SH-SY5Y (cell line): Measurements from ENCODE around the gene TRDN.

ENCODE experiments used
- GATA2 ChIP-seq: IDR thresholded peaks from 2 replicates; pipeline ENCODE4 v1.6.1; 2011; ENCODE audit warnings: mild to moderate bottlenecking, low read depth, low read length
- GATA3 ChIP-seq: IDR thresholded peaks from 2 replicates; pipeline ENCODE4 v1.6.1; 2011; ENCODE audit warnings: low read depth, mild to moderate bottlenecking, low read length, moderate library complexity

GRCh38 chr6:123636282-123636681, 468 bp downstream of the TRDN start:
- TF ChIP-seq GATA2 (no peak), GATA3 (no peak)
